ENCODE data around the gene LRCH4. TPM values are rescaled to one million over a fixed set of nuclear protein-coding genes. Genes with fewer than 3 reads are reported as not detected.
"Not testable (repeated sequence)": the region's sequence is repeated elsewhere in the genome, so short reads cannot be mapped to it uniquely, and the experiment has no call there.

LRCH4 gene
- polyA plus RNA-seq, 6 donors from 2014 or later: 81.4 to 172 (median 106) TPM

- ATAC-seq (ENCODE audit: low read depth in 2 of 2): no peak
- H3K27ac Mint-ChIP-seq: peak overlapping the region in 1 of 6 donors; percentile 71
- H3K4me1 Mint-ChIP-seq: peaks cover 19 to 37% (median 30%) of the 10 kb centered on the region in 3 donors
- peaks cover 0 to 21% of the 10 kb centered on the region in 2 donors for H3K36me3 Mint-ChIP-seq
- no peaks in the 10 kb centered on the region for H3K9me3 Mint-ChIP-seq
- DNase-seq: no peak
- H3K27me3 Mint-ChIP-seq: no peaks in the 10 kb centered on the region
- H3K4me3 Mint-ChIP-seq: no peak overlapping the region
Observed at GRCh38 chr7:100572949-100573675, 12.8 kb downstream of the LRCH4 start.

GRCh38 chr7:100572281-100572948, 13.5 kb downstream of the LRCH4 start:
- Mint-ChIP-seq H3K4me3 (peak overlapping the region in 1 of 8 donors; percentile 15), H3K4me1 (peaks cover 26 to 44% (median 37%) of the 10 kb centered on the region in 3 donors), H3K36me3 (peaks cover 0 to 21% of the 10 kb centered on the region in 2 donors), H3K9me3 (no peaks in the 10 kb centered on the region), H3K27me3 (no peaks in the 10 kb centered on the region), H3K27ac (peak overlapping the region in 3 of 6 donors; percentile 24 to 87 (median 86))
- DNase-seq (no peak), ATAC-seq (ENCODE audit: low read depth in 2 of 2) (no peak)

GRCh38 chr7:100571829-100572116, 14.2 kb downstream of the LRCH4 start:
- no peaks in the 10 kb centered on the region for H3K27me3 Mint-ChIP-seq
- H3K9me3 Mint-ChIP-seq: no peaks in the 10 kb centered on the region
- ATAC-seq (ENCODE audit: low read depth in 2 of 2): no peak
- H3K4me3 Mint-ChIP-seq: peak overlapping the region in 2 of 8 donors; percentile 15 to 42
- peaks cover 0 to 19% of the 10 kb centered on the region in 2 donors for H3K36me3 Mint-ChIP-seq
- H3K4me1 Mint-ChIP-seq: peaks cover 26 to 50% (median 40%) of the 10 kb centered on the region in 3 donors
- H3K27ac Mint-ChIP-seq: peak overlapping the region in 1 of 6 donors; percentile 87
- no peak for DNase-seq

- no peaks in the 10 kb centered on the region for H3K9me3 Mint-ChIP-seq
- DNase-seq (no peak), ATAC-seq (ENCODE audit: low read depth in 2 of 2) (no peak)
- peak overlapping the region in 6 of 8 donors; percentile 30 to 58 (median 46) for H3K4me3 Mint-ChIP-seq
- peak overlapping the region in 1 of 6 donors; percentile 44 for H3K27ac Mint-ChIP-seq
- H3K4me1 Mint-ChIP-seq: peaks cover 26 to 52% (median 40%) of the 10 kb centered on the region in 3 donors
- peaks cover 0 to 13% of the 10 kb centered on the region in 2 donors for H3K36me3 Mint-ChIP-seq
- H3K27me3 Mint-ChIP-seq: no peaks in the 10 kb centered on the region
Observed at GRCh38 chr7:100570954-100571828, 14.7 kb downstream of the LRCH4 start.

- DNase-seq (peak; percentile 42), ATAC-seq (ENCODE audit: low read depth in 2 of 2) (peak; percentile 39 to 44)
- Mint-ChIP-seq H3K27ac (peak overlapping the region in 2 of 6 donors; percentile 42 to 89), H3K4me3 (peak overlapping the region in 7 of 8 donors; percentile 41 to 85 (median 70)), H3K36me3 (no peaks in the 10 kb centered on the region), H3K4me1 (peaks cover 23 to 54% (median 46%) of the 10 kb centered on the region in 3 donors), H3K9me3 (no peaks in the 10 kb centered on the region), H3K27me3 (no peaks in the 10 kb centered on the region)
Observed at GRCh38 chr7:100568896-100569844, 16.8 kb downstream of the LRCH4 start.

GRCh38 chr7:100568176-100568895, 17.6 kb downstream of the LRCH4 start:
- no peaks in the 10 kb centered on the region for H3K9me3 Mint-ChIP-seq
- peak overlapping the region in 3 of 8 donors; percentile 47 to 85 (median 69) for H3K4me3 Mint-ChIP-seq
- H3K36me3 Mint-ChIP-seq: no peaks in the 10 kb centered on the region
- DNase-seq (no peak), ATAC-seq (ENCODE audit: low read depth in 2 of 2) (no peak)
- peak overlapping the region in 2 of 6 donors; percentile 42 to 89 for H3K27ac Mint-ChIP-seq
- no peaks in the 10 kb centered on the region for H3K27me3 Mint-ChIP-seq
- H3K4me1 Mint-ChIP-seq: peaks cover 27 to 61% (median 52%) of the 10 kb centered on the region in 3 donors

GRCh38 chr7:100567751-100568175, 18.2 kb downstream of the LRCH4 start:
- ATAC-seq (ENCODE audit: low read depth in 2 of 2) (no peak), DNase-seq (no peak)
- Mint-ChIP-seq H3K4me1 (peaks cover 27 to 61% (median 52%) of the 10 kb centered on the region in 3 donors), H3K27ac (peak overlapping the region in 2 of 6 donors; percentile 24 to 68), H3K27me3 (no peaks in the 10 kb centered on the region), H3K9me3 (no peaks in the 10 kb centered on the region), H3K36me3 (no peaks in the 10 kb centered on the region), H3K4me3 (peak overlapping the region in 1 of 8 donors; percentile 47)

- Mint-ChIP-seq H3K27me3 (no peaks in the 10 kb centered on the region), H3K4me3 (peak overlapping the region in 1 of 8 donors; percentile 37), H3K4me1 (peaks cover 27 to 58% (median 52%) of the 10 kb centered on the region in 3 donors), H3K9me3 (no peaks in the 10 kb centered on the region), H3K27ac (peak overlapping the region in 2 of 6 donors; percentile 8 to 68), H3K36me3 (no peaks in the 10 kb centered on the region)
- no peak for ATAC-seq (ENCODE audit: low read depth in 2 of 2)
- no peak for DNase-seq
Observed at GRCh38 chr7:100567031-100567730, 18.7 kb downstream of the LRCH4 start.

- peaks cover 23 to 52% (median 43%) of the 10 kb centered on the region in 3 donors for H3K4me1 Mint-ChIP-seq
- peak overlapping the region in 1 of 6 donors; percentile 8 for H3K27ac Mint-ChIP-seq
- ATAC-seq (ENCODE audit: low read depth in 2 of 2) (no peak), DNase-seq (no peak)
- no peaks in the 10 kb centered on the region for H3K9me3 Mint-ChIP-seq
- no peak overlapping the region for H3K4me3 Mint-ChIP-seq
- no peaks in the 10 kb centered on the region for H3K36me3 Mint-ChIP-seq
- no peaks in the 10 kb centered on the region for H3K27me3 Mint-ChIP-seq
Observed at GRCh38 chr7:100566018-100566531, 19.9 kb downstream of the LRCH4 start.

- Mint-ChIP-seq H3K9me3 (no peaks in the 10 kb centered on the region), H3K4me3 (no peak overlapping the region), H3K27me3 (no peaks in the 10 kb centered on the region), H3K36me3 (no peaks in the 10 kb centered on the region), H3K27ac (no peak overlapping the region), H3K4me1 (peaks cover 23 to 44% (median 38%) of the 10 kb centered on the region in 3 donors)
- ATAC-seq (ENCODE audit: low read depth in 2 of 2): no peak
- no peak for DNase-seq
Observed at GRCh38 chr7:100565133-100565571, 20.8 kb downstream of the LRCH4 start.

- H3K4me1 Mint-ChIP-seq: peaks cover 25 to 42% (median 40%) of the 10 kb centered on the region in 3 donors
- H3K36me3 Mint-ChIP-seq; ATAC-seq (ENCODE audit: low read depth in 2 of 2); DNase-seq; H3K9me3 Mint-ChIP-seq; H3K27me3 Mint-ChIP-seq; H3K4me3 Mint-ChIP-seq: not testable (repeated sequence)
- peak overlapping the region in 1 of 6 donors; percentile 60 for H3K27ac Mint-ChIP-seq
Observed at GRCh38 chr7:100564405-100564804, 21.5 kb downstream of the LRCH4 start.
